Upper lobe of left lung (tissue), 4 donors: Measurements from ENCODE around the gene TMC7.

ENCODE experiments used
- CTCF ChIP-seq, 6 experiments: fragments of 450-650 bp in 4 of 6; fragments of 200-600 bp in 2 of 6; sonication (generic) in 2 of 6; IDR thresholded peaks; one replicate each; pipeline ENCODE4 v1.5.1; 2016 to 2019; ENCODE audit warnings: antibody characterized with exemption in 6 of 6
- EP300 ChIP-seq, 4 donors: sonication (generic); formaldehyde crosslinking; IDR thresholded peaks; one replicate each; pipeline ENCODE4 v1.5.1; 2017; ENCODE audit warnings: antibody characterized with exemption in 4 of 4, control low read depth in 2 of 4
- POLR2A ChIP-seq, 4 donors: fragments of 450-650 bp; IDR thresholded peaks; one replicate each; pipeline ENCODE4 v1.5.1; 2016 to 2017; ENCODE audit warnings: antibody characterized with exemption in 4 of 4, mild to moderate bottlenecking in 2 of 4
- POLR2AphosphoS5 ChIP-seq, 2 donors: sonication (generic); formaldehyde crosslinking; IDR thresholded peaks; one replicate each; pipeline ENCODE4 v1.5.1; 2017; ENCODE audit warnings: antibody characterized with exemption in 2 of 2

- no peak for TF ChIP-seq POLR2AphosphoS5 (IDR thresholded peaks at IDR 0.05)
- no peak for TF ChIP-seq CTCF (IDR thresholded peaks at IDR 0.05)
- TF ChIP-seq POLR2A (IDR thresholded peaks at IDR 0.05): no peak
- TF ChIP-seq EP300 (IDR thresholded peaks at IDR 0.05): no peak
Observed at GRCh38 chr16:19003935-19004334, 20.2 kb downstream of the TMC7 start.
